Mesothelial cell of epicardium (in vitro differentiated cells): ENCODE measurements around the gene SLC25A3. TPM values are rescaled to one million over a fixed set of nuclear protein-coding genes. Genes with fewer than 3 reads are reported as not detected.
A peak's percentile ranks its signal among the peaks of the same experiment; 100 is the strongest.

Experiments
- DNase-seq, 2 experiments: peaks; one replicate each; pipeline ENCODE4 v3.0.0; 2021; ENCODE audit warnings: low spot score in 2 of 2; ENCODE audit not compliant: unreplicated experiment in 2 of 2
- H3K27ac Mint-ChIP-seq: 2 replicates; pipeline ENCODE4 v1.8.0; 2021; ENCODE audit warnings: mixed read lengths
- H3K27me3 Mint-ChIP-seq: 2 replicates; pipeline ENCODE4 v1.8.0; 2021; ENCODE audit warnings: low read depth, mixed read lengths
- H3K36me3 Mint-ChIP-seq: 2 replicates; pipeline ENCODE4 v1.8.0; 2021; ENCODE audit warnings: mixed read lengths
- H3K4me1 Mint-ChIP-seq: 2 replicates; pipeline ENCODE4 v1.8.0; 2021; ENCODE audit warnings: mixed read lengths
- H3K4me3 Mint-ChIP-seq: 2 replicates; pipeline ENCODE4 v1.8.0; 2021; ENCODE audit warnings: mild to moderate bottlenecking, moderate library complexity, mixed read lengths
- H3K9me3 Mint-ChIP-seq: 2 replicates; pipeline ENCODE4 v1.8.0; 2021; ENCODE audit warnings: mixed read lengths
- CTCF ChIP-seq: fragments of 200-600 bp; sonication (generic); IDR thresholded peaks from one replicate; pipeline ENCODE4 v1.5.0; 2021; ENCODE audit warnings: antibody characterized with exemption; ENCODE audit not compliant: unreplicated experiment
- total RNA-seq: library from RNA; stranded (reverse); gene quantifications from 3 replicates; pipeline ENCODE4 v1.2.1, GENCODE V29; 2021

Gene SLC25A3
- total RNA-seq, 1 donor from 2014 or later: 511 TPM

- Mint-ChIP-seq H3K27me3 (no peaks in the 10 kb centered on the region), H3K27ac (no peak overlapping the region), H3K9me3 (no peaks in the 10 kb centered on the region), H3K4me1 (no peaks in the 10 kb centered on the region), H3K4me3 (no peak overlapping the region), H3K36me3 (no peaks in the 10 kb centered on the region)
- no peak for DNase-seq
- no peak for TF ChIP-seq CTCF
Measured at GRCh38 chr12:98582093-98582492, 11.4 kb upstream of the SLC25A3 start.

- Mint-ChIP-seq H3K4me3 (no peak overlapping the region), H3K9me3 (no peaks in the 10 kb centered on the region), H3K4me1 (no peaks in the 10 kb centered on the region), H3K27me3 (no peaks in the 10 kb centered on the region), H3K27ac (no peak overlapping the region), H3K36me3 (no peaks in the 10 kb centered on the region)
- no peak for TF ChIP-seq CTCF
- no peak for DNase-seq
Measured at GRCh38 chr12:98587084-98587483, 6.4 kb upstream of the SLC25A3 start.

- no peak for DNase-seq
Measured at GRCh38 chr12:98591209-98591608, 2.3 kb upstream of the SLC25A3 start.

GRCh38 chr12:98592825-98593322 is 612 bp upstream of the SLC25A3 start:
- Mint-ChIP-seq H3K4me3 (peak overlapping the region; percentile 92), H3K4me1 (peaks cover 18% of the 10 kb centered on the region), H3K9me3 (no peaks in the 10 kb centered on the region), H3K36me3 (peaks cover 3% of the 10 kb centered on the region), H3K27me3 (no peaks in the 10 kb centered on the region), H3K27ac (peak overlapping the region; percentile 98)
- TF ChIP-seq CTCF: no peak
- DNase-seq: no peak

More at GRCh38 chr12:98591209-98591608, 2.3 kb upstream of the SLC25A3 start:
- Mint-ChIP-seq H3K4me3 (peak overlapping the region; percentile 18), H3K27ac (peak overlapping the region; percentile 68), H3K4me1 (peaks cover 16% of the 10 kb centered on the region), H3K27me3 (no peaks in the 10 kb centered on the region), H3K36me3 (no peaks in the 10 kb centered on the region), H3K9me3 (no peaks in the 10 kb centered on the region)
- no peak for TF ChIP-seq CTCF

DNA sequence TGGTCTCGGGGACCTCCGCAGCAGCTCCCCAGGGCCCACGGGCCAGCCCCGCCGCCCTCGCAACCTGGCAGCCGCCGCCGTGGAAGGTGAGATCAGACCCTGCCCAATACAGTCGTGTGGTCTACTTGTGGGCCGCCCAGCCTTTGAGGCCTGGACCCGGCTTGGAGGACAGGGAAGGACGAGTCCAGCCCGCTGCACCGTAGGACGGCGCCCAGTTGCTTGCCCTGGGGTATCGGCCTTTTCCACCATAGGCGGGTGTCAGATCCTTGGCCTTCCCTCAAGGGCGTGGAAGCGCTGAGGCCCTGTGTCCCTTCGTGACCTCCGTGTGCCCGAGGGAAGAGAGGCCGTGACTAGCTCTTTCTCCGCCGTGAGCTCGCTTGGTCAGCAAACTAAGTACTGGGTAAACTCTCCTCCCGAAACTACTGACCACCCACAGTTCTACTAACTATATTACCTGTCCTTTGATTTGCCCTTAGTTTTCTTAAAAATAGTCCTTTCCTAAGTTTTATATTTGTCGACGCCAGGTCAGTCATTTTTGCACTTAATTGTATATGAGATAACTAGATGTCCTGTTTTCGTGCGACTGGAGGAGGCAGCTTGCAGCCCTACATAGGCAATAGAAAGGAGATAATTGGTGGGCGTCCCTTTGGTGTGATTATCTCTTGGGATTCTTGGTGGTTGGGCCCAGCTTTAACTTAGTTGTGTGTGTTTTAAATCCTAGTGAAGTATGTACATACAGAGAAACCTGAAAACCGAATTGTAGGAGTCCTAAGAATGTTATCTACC is 757 bp downstream of the SLC25A3 start:
- peak overlapping the region; percentile 98 for H3K27ac Mint-ChIP-seq
- H3K9me3 Mint-ChIP-seq: no peaks in the 10 kb centered on the region
- peaks cover 18% of the 10 kb centered on the region for H3K4me1 Mint-ChIP-seq
- no peaks in the 10 kb centered on the region for H3K27me3 Mint-ChIP-seq
- peak; percentile 19 to 59 for DNase-seq
- peak overlapping the region; percentile 92 for H3K4me3 Mint-ChIP-seq
- TF ChIP-seq CTCF: no peak
- H3K36me3 Mint-ChIP-seq: peaks cover 11% of the 10 kb centered on the region
